HepG2 (cell line): Measurements from ENCODE around the gene CARD9. TPM values are rescaled to one million over a fixed set of nuclear protein-coding genes. Genes with fewer than 3 reads are reported as not detected.

Experiments used
- ATAC-seq: fragments of 200-7000 bp; cut with Tn5 transposase; 3 replicates; pipeline ENCODE4 v1.9.1; 2020; ENCODE audit warnings: mild to moderate bottlenecking, moderate library complexity
- BruUV-seq: library from RNA; stranded (reverse); fragments of 400-500 nt; replicated peaks from 2 replicates; lab custom pipeline; 2021; lab: Mats Ljungman, UMichigan
- CTCF ChIA-PET: fragments of 300-600 bp; formaldehyde crosslinking; extraction: SDS; loops from one replicate; lab custom pipeline; 2021; ENCODE audit warnings: low total read pairs, inconsistent platforms, low intra/inter-chr PET ratio; lab: Yijun Ruan, JAX
- POLR2A ChIA-PET: fragments of 350-600 bp; sonication (Branson Sonifier 250); formaldehyde crosslinking; loops from one replicate; lab custom pipeline; 2020; ENCODE audit warnings: antibody characterized with exemption, inconsistent platforms; lab: Yijun Ruan, JAX
- DNase-seq: peaks from one replicate; pipeline ENCODE4 v3.0.0-alpha.2; 2015; ENCODE audit warnings: low spot score
- FAIRE-seq: peaks from 3 replicates; lab custom pipeline; 2011; peaks lifted over from hg19 to GRCh38; lab: Jason Lieb, UNC
- H2AFZ ChIP-seq: one replicate; pipeline ENCODE4 v1.6.1; 2011; ENCODE audit warnings: low read length, inconsistent platforms
- H3K27ac ChIP-seq: fragments of 300-600 bp; 3 replicates; pipeline ENCODE4 v1.8.0; 2011; ENCODE audit warnings: mixed run types, mild to moderate bottlenecking, mixed read lengths, low read length, inconsistent platforms; ENCODE audit not compliant: insufficient read depth; ENCODE audit errors: extremely low read length
- H3K27me3 ChIP-seq, 2 experiments: fragments of 200-600 bp in 1 of 2; 2 replicates in 1 of 2; 3 replicates in 1 of 2; pipeline versions ENCODE4 v1.6.0 to v1.8.0; 2011; ENCODE audit warnings: low read length in 2 of 2, mild to moderate bottlenecking in 2 of 2, moderate library complexity in 2 of 2, inconsistent platforms in 1 of 2; ENCODE audit not compliant: insufficient read depth in 2 of 2, control insufficient read depth in 1 of 2
- H3K36me3 ChIP-seq, 2 experiments: fragments of 200-600 bp in 1 of 2; replicated peaks in 1 of 2; 2 replicates in 1 of 2; 3 replicates in 1 of 2; pipeline versions ENCODE4 v1.5.1 to v1.8.0; 2011; ENCODE audit warnings: low read length in 2 of 2, inconsistent platforms in 1 of 2; ENCODE audit not compliant: insufficient read depth in 2 of 2, control insufficient read depth in 1 of 2
- H3K4me1 ChIP-seq: 2 replicates; pipeline ENCODE4 v1.5.1; 2012; ENCODE audit warnings: low read length, inconsistent platforms; ENCODE audit not compliant: insufficient read depth
- H3K4me2 ChIP-seq: 2 replicates; pipeline ENCODE4 v1.6.0; 2011; ENCODE audit warnings: low read depth, low read length, inconsistent platforms
- H3K4me3 ChIP-seq, 3 experiments: fragments of 200-600 bp in 1 of 3; sonication (generic), shearing (Covaris generic) in 1 of 3; replicated peaks in 1 of 3; 2 replicates each; pipeline ENCODE4 v1.5.1; 2011 to 2016; ENCODE audit warnings: low read length in 3 of 3, inconsistent platforms in 2 of 3, low read depth in 2 of 3, mild to moderate bottlenecking in 2 of 3, control low read depth in 1 of 3, mixed read lengths in 1 of 3; ENCODE audit not compliant: insufficient read depth in 1 of 3
- H3K79me2 ChIP-seq: one replicate; pipeline ENCODE4 v1.6.1; 2011; ENCODE audit warnings: low read length, inconsistent platforms; ENCODE audit not compliant: insufficient read depth
- H3K9ac ChIP-seq: 2 replicates; pipeline ENCODE4 v1.6.0; 2011; ENCODE audit warnings: mild to moderate bottlenecking, low read depth, low read length, inconsistent platforms; ENCODE audit not compliant: insufficient read depth
- H3K9me3 ChIP-seq: 2 replicates; pipeline ENCODE4 v1.5.1; 2012; ENCODE audit warnings: mild to moderate bottlenecking, low read length
- H4K20me1 ChIP-seq: 2 replicates; pipeline ENCODE4 v1.6.0; 2011; ENCODE audit warnings: inconsistent platforms, mild to moderate bottlenecking, low read length, moderate library complexity; ENCODE audit not compliant: insufficient read depth
- CENPX ChIP-seq: sonication (generic); formaldehyde crosslinking; IDR thresholded peaks from 2 replicates; pipeline ENCODE4 v1.9.0; 2021; ENCODE audit warnings: mild to moderate bottlenecking, missing genetic modification reagents, moderate library complexity
- HDAC1 ChIP-seq: sonication (generic); formaldehyde crosslinking; IDR thresholded peaks from 2 replicates; pipeline ENCODE4 v1.5.1; 2020; ENCODE audit warnings: mild to moderate bottlenecking, missing genetic modification reagents
- MTF1 ChIP-seq: sonication (generic); formaldehyde crosslinking; IDR thresholded peaks from 2 replicates; pipeline ENCODE4 v1.5.0; 2020; ENCODE audit warnings: missing genetic modification reagents
- MTF2 ChIP-seq: sonication (generic); formaldehyde crosslinking; IDR thresholded peaks from 2 replicates; pipeline ENCODE4 v1.5.0; 2020; ENCODE audit warnings: missing genetic modification reagents, borderline replicate concordance
- NR2F6 ChIP-seq, 2 experiments: IDR thresholded peaks; 2 replicates each; pipeline ENCODE4 v1.6.1; 2016; ENCODE audit warnings: antibody characterized with exemption in 1 of 2, mild to moderate bottlenecking in 1 of 2
- RXRA ChIP-seq: sonication (generic); formaldehyde crosslinking; IDR thresholded peaks from 2 replicates; pipeline ENCODE4 v1.5.1; 2020; ENCODE audit warnings: missing genetic modification reagents
- XRCC5 ChIP-seq: fragments of 200-400 bp; formaldehyde crosslinking; optimal IDR thresholded peaks from 2 replicates; pipeline ENCODE3; 2017; ENCODE audit warnings: mild to moderate bottlenecking, low read length
- YEATS4 ChIP-seq: sonication (generic); formaldehyde crosslinking; IDR thresholded peaks from 2 replicates; pipeline ENCODE4 v1.4.0; 2020; ENCODE audit warnings: missing genetic modification reagents, borderline replicate concordance
- YY1 ChIP-seq: IDR thresholded peaks from 2 replicates; pipeline ENCODE4 v1.6.1; 2011; ENCODE audit warnings: low read length, low read depth, moderate library complexity, mild to moderate bottlenecking; ENCODE audit not compliant: insufficient read depth, insufficient replicate concordance
- ZFX ChIP-seq: sonication (generic); formaldehyde crosslinking; IDR thresholded peaks from 2 replicates; pipeline ENCODE4 v1.4.0; 2020; ENCODE audit warnings: mild to moderate bottlenecking, low read depth, missing genetic modification reagents, moderate library complexity
- WGBS: methylation state at CpG from one replicate; pipeline ENCODE4 v1.1.6; 2017; ENCODE audit warnings: low lambda C conversion rate; 5-methylcytosine and 5-hydroxymethylcytosine counted together
- in situ Hi-C: cut with HindIII; loops from 2 replicates; pipeline ENCODE4 v1.10.0; 2017; ENCODE audit warnings: low pct_unique_long_range_greater_than_20kb; ENCODE audit not compliant: extremely low pct_ligation_motif_present
- intact Hi-C: fragments of 100-400 bp; cut with micrococcal nuclease; formaldehyde crosslinking; loops from one replicate; pipeline ENCODE4 v1.10.0; 2022; ENCODE audit not compliant: unreplicated experiment
- polyA plus RNA-seq, 8 experiments: library from polyadenylated mRNA; depleted of rRNA in 3 of 8; stranded (reverse) in 7 of 8; unstranded in 1 of 8; fragments of >200 nt; fragmentation: Illumina TruSeq in 4 of 8; extraction: Trizol in 4 of 8; gene quantifications; 2 replicates each; pipeline versions ENCODE4 v1.2.1 to v1.2.3, GENCODE V29; 2011 to 2016; ENCODE audit warnings: low read depth in 4 of 8, missing spikeins in 1 of 8, mixed read lengths in 1 of 8; ENCODE audit not compliant: insufficient read depth in 1 of 8
- total RNA-seq, 5 experiments: library from RNA; depleted of rRNA; stranded (reverse); fragments of >200 nt; fragmentation: Illumina TruSeq; extraction: Trizol; gene quantifications; 2 replicates each; pipeline ENCODE4 v1.2.3, GENCODE V29; 2016; ENCODE audit warnings: low read depth in 1 of 5
- TF ChIP-seq, protein P1 (sequence below): sonication (generic); formaldehyde crosslinking; IDR thresholded peaks from 2 replicates; pipeline ENCODE4 v1.5.1; 2020; ENCODE audit warnings: missing genetic modification reagents, mild to moderate bottlenecking, borderline replicate concordance
- TF ChIP-seq, protein P2 (sequence below): sonication (generic); formaldehyde crosslinking; IDR thresholded peaks from 2 replicates; pipeline ENCODE4 v1.5.0; 2020; ENCODE audit warnings: mild to moderate bottlenecking, missing genetic modification reagents, moderate library complexity
- TF ChIP-seq, protein P3 (sequence below), 2 experiments: IDR thresholded peaks; 2 replicates each; pipeline ENCODE4 v1.6.1; 2011 to 2012; ENCODE audit warnings: low read length in 2 of 2, borderline replicate concordance in 1 of 2, low read depth in 1 of 2, mild to moderate bottlenecking in 1 of 2, moderate library complexity in 1 of 2
- TF ChIP-seq, protein P4 (sequence below): sonication (generic); formaldehyde crosslinking; IDR thresholded peaks from 2 replicates; pipeline ENCODE4 v1.4.0; 2020; ENCODE audit warnings: missing genetic modification reagents

The CARD9 gene
- total and polyA plus RNA-seq, 2 of the 13 experiments (the other 11 are each of a cell fraction or from before 2014, with no cell fraction given) = 3.3 to 7.4 TPM

DNA sequence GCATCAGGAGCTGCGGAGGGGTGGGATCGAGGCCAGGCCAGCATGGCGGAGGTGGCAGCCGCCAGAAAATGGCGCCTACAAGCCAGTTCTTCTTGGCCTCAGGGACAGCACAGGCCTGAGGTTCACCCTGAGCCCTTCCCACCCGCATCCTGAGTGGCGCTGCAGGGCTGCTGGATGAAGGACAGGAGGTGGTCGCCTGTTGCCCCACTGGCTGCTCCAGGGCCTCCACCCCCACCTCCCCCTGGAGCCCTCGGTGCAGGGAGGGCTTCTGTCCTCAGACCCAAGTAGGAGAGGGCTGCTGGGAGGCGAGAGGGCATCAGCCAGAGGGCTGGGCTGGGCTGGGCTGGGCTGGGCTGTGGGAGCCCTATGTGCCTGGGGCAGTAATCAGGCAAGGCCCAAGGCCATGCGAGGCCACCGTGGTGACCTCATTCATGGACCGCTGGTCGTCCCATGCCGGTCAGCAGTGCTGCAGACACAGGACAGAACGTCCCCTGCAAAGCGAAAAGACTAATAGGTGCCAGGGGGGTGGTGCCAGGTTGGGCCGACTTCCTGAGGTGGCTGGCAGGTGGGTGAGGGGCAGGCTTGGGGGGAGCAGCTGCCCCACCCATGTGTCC, 32.3 kb downstream of the CARD9 start:
- Histone ChIP-seq H3K27ac (no peak overlapping the region), H3K9me3 (no peaks in the 10 kb centered on the region), H3K36me3 (no peaks in the 10 kb centered on the region), H3K4me2 (0 out of 2 replicates have a peak overlapping the region, but pooled peaks have one; percentile 7), H3K4me3 (no peak overlapping the region), H3K9ac (no peak overlapping the region), H3K4me1 (peaks cover 55% of the 10 kb centered on the region), H2AFZ (no peak overlapping the region), H3K79me2 (no peaks in the 10 kb centered on the region), H3K27me3 (peaks cover 1 to 11% of the 10 kb centered on the region in 2 experiments; a peak in 2 of 5 replicates), H4K20me1 (no peaks in the 10 kb centered on the region)
- CTCF ChIA-PET = no interaction called here
- POLR2A ChIA-PET = interaction anchor here (2.3 kb wide), 1 partner anchor 22 kb away, joined by 8 read pairs; no protein-coding TSS in a partner anchor
- peak; percentile 17; the same call in 2 of the 3 replicates for ATAC-seq
- no peak for DNase-seq
- no TSS peak for BruUV-seq
- WGBS = 75% methylated on average over 4 of the region's 18 CpGs
- intact Hi-C loops (no loop called here), in situ Hi-C loops (loop anchor here (25.0 kb wide), 1 partner anchor 296 kb away; no protein-coding TSS in a partner anchor)
- FAIRE-seq = no peak
- TF ChIP-seq YY1 = peak; percentile 11
- TF ChIP-seq, protein P1, sequence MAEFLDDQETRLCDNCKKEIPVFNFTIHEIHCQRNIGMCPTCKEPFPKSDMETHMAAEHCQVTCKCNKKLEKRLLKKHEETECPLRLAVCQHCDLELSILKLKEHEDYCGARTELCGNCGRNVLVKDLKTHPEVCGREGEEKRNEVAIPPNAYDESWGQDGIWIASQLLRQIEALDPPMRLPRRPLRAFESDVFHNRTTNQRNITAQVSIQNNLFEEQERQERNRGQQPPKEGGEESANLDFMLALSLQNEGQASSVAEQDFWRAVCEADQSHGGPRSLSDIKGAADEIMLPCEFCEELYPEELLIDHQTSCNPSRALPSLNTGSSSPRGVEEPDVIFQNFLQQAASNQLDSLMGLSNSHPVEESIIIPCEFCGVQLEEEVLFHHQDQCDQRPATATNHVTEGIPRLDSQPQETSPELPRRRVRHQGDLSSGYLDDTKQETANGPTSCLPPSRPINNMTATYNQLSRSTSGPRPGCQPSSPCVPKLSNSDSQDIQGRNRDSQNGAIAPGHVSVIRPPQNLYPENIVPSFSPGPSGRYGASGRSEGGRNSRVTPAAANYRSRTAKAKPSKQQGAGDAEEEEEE (CRISPR knock-in tag) = no peak
- TF ChIP-seq RXRA (CRISPR knock-in tag) = 0 out of 2 replicates have a peak, but pooled peaks have one; percentile 9
- TF ChIP-seq, protein P2, sequence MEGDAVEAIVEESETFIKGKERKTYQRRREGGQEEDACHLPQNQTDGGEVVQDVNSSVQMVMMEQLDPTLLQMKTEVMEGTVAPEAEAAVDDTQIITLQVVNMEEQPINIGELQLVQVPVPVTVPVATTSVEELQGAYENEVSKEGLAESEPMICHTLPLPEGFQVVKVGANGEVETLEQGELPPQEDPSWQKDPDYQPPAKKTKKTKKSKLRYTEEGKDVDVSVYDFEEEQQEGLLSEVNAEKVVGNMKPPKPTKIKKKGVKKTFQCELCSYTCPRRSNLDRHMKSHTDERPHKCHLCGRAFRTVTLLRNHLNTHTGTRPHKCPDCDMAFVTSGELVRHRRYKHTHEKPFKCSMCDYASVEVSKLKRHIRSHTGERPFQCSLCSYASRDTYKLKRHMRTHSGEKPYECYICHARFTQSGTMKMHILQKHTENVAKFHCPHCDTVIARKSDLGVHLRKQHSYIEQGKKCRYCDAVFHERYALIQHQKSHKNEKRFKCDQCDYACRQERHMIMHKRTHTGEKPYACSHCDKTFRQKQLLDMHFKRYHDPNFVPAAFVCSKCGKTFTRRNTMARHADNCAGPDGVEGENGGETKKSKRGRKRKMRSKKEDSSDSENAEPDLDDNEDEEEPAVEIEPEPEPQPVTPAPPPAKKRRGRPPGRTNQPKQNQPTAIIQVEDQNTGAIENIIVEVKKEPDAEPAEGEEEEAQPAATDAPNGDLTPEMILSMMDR (CRISPR knock-in tag) = peak; percentile 36
- TF ChIP-seq ZFX (CRISPR knock-in tag) = peak; percentile 45
- TF ChIP-seq, protein P3, sequence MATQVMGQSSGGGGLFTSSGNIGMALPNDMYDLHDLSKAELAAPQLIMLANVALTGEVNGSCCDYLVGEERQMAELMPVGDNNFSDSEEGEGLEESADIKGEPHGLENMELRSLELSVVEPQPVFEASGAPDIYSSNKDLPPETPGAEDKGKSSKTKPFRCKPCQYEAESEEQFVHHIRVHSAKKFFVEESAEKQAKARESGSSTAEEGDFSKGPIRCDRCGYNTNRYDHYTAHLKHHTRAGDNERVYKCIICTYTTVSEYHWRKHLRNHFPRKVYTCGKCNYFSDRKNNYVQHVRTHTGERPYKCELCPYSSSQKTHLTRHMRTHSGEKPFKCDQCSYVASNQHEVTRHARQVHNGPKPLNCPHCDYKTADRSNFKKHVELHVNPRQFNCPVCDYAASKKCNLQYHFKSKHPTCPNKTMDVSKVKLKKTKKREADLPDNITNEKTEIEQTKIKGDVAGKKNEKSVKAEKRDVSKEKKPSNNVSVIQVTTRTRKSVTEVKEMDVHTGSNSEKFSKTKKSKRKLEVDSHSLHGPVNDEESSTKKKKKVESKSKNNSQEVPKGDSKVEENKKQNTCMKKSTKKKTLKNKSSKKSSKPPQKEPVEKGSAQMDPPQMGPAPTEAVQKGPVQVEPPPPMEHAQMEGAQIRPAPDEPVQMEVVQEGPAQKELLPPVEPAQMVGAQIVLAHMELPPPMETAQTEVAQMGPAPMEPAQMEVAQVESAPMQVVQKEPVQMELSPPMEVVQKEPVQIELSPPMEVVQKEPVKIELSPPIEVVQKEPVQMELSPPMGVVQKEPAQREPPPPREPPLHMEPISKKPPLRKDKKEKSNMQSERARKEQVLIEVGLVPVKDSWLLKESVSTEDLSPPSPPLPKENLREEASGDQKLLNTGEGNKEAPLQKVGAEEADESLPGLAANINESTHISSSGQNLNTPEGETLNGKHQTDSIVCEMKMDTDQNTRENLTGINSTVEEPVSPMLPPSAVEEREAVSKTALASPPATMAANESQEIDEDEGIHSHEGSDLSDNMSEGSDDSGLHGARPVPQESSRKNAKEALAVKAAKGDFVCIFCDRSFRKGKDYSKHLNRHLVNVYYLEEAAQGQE (IDR thresholded peaks at IDR 0.05; ENCODE audit: borderline replicate concordance in 1 of 2, low read depth in 1 of 2, low read length in 2 of 2) = no peak
- TF ChIP-seq MTF1 (CRISPR knock-in tag) = no peak
- no peak for TF ChIP-seq NR2F6 (IDR thresholded peaks at IDR 0.05)
- peak; percentile 36; the same call in 1 of the 2 replicates for TF ChIP-seq NR2F6 (CRISPR knock-in tag; IDR thresholded peaks at IDR 0.05)
- no peak for TF ChIP-seq YEATS4 (CRISPR knock-in tag)
- TF ChIP-seq, protein P4, sequence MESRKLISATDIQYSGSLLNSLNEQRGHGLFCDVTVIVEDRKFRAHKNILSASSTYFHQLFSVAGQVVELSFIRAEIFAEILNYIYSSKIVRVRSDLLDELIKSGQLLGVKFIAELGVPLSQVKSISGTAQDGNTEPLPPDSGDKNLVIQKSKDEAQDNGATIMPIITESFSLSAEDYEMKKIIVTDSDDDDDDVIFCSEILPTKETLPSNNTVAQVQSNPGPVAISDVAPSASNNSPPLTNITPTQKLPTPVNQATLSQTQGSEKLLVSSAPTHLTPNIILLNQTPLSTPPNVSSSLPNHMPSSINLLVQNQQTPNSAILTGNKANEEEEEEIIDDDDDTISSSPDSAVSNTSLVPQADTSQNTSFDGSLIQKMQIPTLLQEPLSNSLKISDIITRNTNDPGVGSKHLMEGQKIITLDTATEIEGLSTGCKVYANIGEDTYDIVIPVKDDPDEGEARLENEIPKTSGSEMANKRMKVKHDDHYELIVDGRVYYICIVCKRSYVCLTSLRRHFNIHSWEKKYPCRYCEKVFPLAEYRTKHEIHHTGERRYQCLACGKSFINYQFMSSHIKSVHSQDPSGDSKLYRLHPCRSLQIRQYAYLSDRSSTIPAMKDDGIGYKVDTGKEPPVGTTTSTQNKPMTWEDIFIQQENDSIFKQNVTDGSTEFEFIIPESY = peak; percentile 99
- TF ChIP-seq MTF2 (CRISPR knock-in tag) = no peak
- no peak for TF ChIP-seq XRCC5
- TF ChIP-seq CENPX (CRISPR knock-in tag) = no peak
- 0 out of 2 replicates have a peak, but pooled peaks have one; percentile 26 for TF ChIP-seq HDAC1
